Suprapubic skin (tissue), 3 donors: ENCODE results near the gene PLXNA4.

Experiments used
- CTCF ChIP-seq, 2 donors: fragments of 200-600 bp in 1 of 2; fragments of 450-650 bp in 1 of 2; sonication (generic) in 1 of 2; IDR thresholded peaks; one replicate each; pipeline ENCODE4 v1.5.1; 2016 to 2019; ENCODE audit warnings: antibody characterized with exemption in 2 of 2, mild to moderate bottlenecking in 1 of 2, moderate library complexity in 1 of 2
- EP300 ChIP-seq: sonication (generic); formaldehyde crosslinking; IDR thresholded peaks from one replicate; pipeline ENCODE4 v1.6.1; 2017; ENCODE audit warnings: antibody characterized with exemption
- POLR2A ChIP-seq, 2 donors: fragments of 450-650 bp; IDR thresholded peaks; one replicate each; pipeline ENCODE4 v1.6.1; 2017; ENCODE audit warnings: antibody characterized with exemption in 2 of 2, mild to moderate bottlenecking in 2 of 2, moderate library complexity in 2 of 2

- TF ChIP-seq CTCF (IDR thresholded peaks at IDR 0.05) (no peak), POLR2A (IDR thresholded peaks at IDR 0.05) (no peak), EP300 (no peak)
These were observed 499.8 kb downstream of the PLXNA4 start for GRCh38 chr7:132076301-132077035.
